ENCODE results near the gene FIG4. TPM values are rescaled to one million over a fixed set of nuclear protein-coding genes. Genes with fewer than 3 reads are reported as not detected.

Gene FIG4
- total RNA-seq, result 10 to 100 TPM in 7 of 8 experiments, 1 to 10 TPM in 1; 5.2 to 25.1 (median 18.7) TPM

DNA sequence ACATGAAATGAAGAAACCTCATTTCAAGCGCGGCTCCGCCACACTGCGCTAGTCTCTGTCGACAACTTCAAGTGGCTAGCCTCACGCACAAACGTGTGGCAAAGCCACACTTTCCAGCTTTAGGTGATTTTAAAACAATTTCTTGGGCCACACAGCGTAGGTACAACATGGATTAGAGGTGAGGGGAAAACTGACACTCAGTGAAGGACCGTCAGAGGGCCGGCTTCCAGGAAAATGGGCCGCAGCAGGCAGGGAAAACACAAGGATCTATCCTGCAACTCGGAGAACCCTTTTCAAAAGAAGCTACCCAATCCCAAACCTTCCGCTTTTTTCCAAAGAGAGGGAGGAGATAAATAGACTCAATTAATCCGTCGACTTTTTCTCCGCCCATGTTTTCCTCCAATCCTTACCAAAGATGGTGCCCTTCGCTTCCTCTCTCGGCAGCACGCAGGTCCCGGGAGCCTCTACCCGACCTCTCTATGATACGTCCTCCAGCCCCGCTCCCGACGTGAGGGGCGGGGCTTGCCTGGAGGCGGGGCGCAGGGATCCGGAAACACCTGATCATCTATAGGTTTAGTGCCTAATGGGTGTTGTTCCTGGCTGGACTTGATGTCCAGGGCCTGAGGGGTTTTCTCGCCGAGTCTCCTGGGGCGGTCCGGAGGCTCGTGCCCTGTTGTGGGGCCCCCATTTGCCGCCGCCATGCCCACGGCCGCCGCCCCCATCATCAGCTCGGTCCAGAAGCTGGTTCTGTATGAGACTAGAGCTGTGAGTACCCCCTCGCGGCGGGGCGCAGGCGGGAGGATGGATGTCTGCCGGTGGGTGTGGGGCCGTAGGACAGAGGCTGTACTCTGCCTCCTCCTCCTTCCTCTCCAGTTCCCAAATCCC lies at the start of gene FIG4, which contains the start of gene AK9:
FIG4 (plus strand) TSS at position 560 of the 885 bp plus-strand sequence; CDS start at position 700, 140 bp downstream.
AK9 (minus strand) TSS at position 466 of the 885 bp plus-strand sequence. CDS start 15,457 bp downstream, outside the sequence.
- in situ Hi-C loops (cut with MboI; ENCODE audit: low pct_unique_long_range_greater_than_20kb in 2 of 9, low sequenced_read_pairs in 9 of 9, unreplicated experiment in 9 of 9), result loop anchor here in 2 of 9 experiments (10.0 to 25.0 kb wide), 3 partner anchors 96 to 179 kb away; no protein-coding TSS in a partner anchor
- Histone ChIP-seq H3K4me1 (replicated peaks in 1 of 2) (peaks cover 0 to 7% of the 10 kb centered on the region in 2 donors), H3K27ac (peak within 1 kb of the TSS; percentile 54 to 69), H3K4me3 (peak within 1 kb of the TSS; percentile 77 to 99 (median 91))
- ATAC-seq (replicated peaks in 6 of 8), result peak; percentile 92 to 98 (median 97)
- 0 to 3% (median 0%) methylated on average over 1 to 26 of the region's 47 CpGs; no CpG with 5 or more reads in 3 of the 10 experiments for WGBS, 10 experiments

DNA sequence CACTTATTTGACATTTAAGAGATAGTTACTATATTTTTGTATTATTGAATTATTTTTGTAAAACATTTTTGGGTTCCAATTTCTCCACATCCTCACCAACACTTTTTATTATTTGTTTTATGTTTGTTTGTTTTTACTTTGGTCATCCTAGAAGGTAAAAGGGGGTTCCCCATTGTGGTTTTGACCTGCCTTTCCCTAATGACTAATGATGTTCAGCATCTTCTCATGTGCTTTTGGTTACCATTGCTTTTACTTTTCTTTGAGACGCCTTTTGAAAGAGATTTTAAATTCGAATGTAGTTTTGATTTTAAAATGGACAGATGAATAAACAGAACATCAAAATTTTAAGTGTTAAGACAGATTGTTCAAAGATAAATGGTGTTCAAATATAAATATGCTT lies 47.0 kb upstream of the FIG4 start:
- in situ Hi-C loops (cut with MboI; ENCODE audit: low pct_unique_long_range_greater_than_20kb in 2 of 9, low sequenced_read_pairs in 9 of 9, unreplicated experiment in 9 of 9), result no loop called here
- Histone ChIP-seq H3K27ac (no peak overlapping the region), H3K4me3 (no peak overlapping the region), H3K4me1 (replicated peaks in 1 of 2) (no peaks in the 10 kb centered on the region)
- ATAC-seq (replicated peaks in 6 of 8), result no peak
- 44 to 100% (median 72%) methylated on average over 1 to 2 of the region's 2 CpGs for WGBS, 10 experiments

DNA sequence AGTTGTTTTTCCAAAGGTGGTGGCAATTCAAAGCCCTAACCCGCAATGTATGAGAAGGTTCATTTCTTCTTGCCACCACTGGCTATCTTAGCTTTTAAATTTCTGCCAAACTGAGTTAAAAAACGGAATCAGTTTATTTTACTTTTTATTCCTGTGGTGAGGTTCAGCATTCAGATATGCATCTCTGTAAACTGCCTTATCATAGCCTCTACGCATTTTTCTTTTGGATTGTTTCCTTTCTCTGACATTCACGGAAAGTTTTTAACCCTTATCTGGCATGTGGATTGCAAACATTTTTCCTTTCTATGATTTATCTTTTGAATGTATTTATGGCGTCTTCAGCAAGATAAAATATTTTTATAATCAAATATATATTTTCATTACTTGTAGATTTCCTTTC lies 37.8 kb upstream of the FIG4 start:
- no peak for ATAC-seq (replicated peaks in 6 of 8)
- in situ Hi-C loops (cut with MboI; ENCODE audit: low pct_unique_long_range_greater_than_20kb in 2 of 9, low sequenced_read_pairs in 9 of 9, unreplicated experiment in 9 of 9), result no loop called here
- Histone ChIP-seq H3K4me3 (no peak overlapping the region), H3K4me1 (replicated peaks in 1 of 2) (no peaks in the 10 kb centered on the region), H3K27ac (no peak overlapping the region)
- 47 to 88% (median 79%) methylated on average over 2 to 5 of the region's 5 CpGs; no CpG with 5 or more reads in 1 of the 10 experiments for WGBS, 10 experiments

DNA sequence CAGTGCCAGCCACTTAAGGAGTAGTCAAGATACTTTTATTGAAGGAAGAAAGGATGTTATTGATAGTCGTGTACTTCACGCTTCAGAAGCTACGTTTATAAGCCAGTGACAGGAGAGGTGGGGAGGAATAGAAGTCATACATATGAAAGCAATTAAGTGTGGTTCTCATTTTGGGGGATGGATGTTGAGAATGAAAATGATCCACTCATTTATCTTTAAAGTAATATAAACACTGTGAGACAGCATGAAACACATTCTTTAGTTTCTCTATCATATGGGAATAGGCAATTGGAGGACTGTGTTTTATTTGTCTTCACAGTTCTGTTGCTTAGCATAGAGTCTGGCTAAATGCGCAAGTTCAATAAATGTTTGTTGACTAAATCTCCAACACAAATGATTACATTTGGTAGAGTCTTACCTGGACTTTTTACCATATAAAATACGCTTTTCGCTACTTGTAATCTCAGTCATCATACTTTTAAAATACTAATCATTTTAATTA lies 35.3 kb upstream of the FIG4 start:
- WGBS, 10 experiments, result 72 to 100% (median 82%) methylated on average over 2 to 6 of the region's 6 CpGs
- in situ Hi-C loops (cut with MboI; ENCODE audit: low pct_unique_long_range_greater_than_20kb in 2 of 9, low sequenced_read_pairs in 9 of 9, unreplicated experiment in 9 of 9), result no loop called here
- Histone ChIP-seq H3K4me3 (no peak overlapping the region), H3K4me1 (replicated peaks in 1 of 2) (no peaks in the 10 kb centered on the region), H3K27ac (no peak overlapping the region)
- ATAC-seq (replicated peaks in 6 of 8), result peak in 3 of 8 experiments; percentile 52 to 74 (median 60)

DNA sequence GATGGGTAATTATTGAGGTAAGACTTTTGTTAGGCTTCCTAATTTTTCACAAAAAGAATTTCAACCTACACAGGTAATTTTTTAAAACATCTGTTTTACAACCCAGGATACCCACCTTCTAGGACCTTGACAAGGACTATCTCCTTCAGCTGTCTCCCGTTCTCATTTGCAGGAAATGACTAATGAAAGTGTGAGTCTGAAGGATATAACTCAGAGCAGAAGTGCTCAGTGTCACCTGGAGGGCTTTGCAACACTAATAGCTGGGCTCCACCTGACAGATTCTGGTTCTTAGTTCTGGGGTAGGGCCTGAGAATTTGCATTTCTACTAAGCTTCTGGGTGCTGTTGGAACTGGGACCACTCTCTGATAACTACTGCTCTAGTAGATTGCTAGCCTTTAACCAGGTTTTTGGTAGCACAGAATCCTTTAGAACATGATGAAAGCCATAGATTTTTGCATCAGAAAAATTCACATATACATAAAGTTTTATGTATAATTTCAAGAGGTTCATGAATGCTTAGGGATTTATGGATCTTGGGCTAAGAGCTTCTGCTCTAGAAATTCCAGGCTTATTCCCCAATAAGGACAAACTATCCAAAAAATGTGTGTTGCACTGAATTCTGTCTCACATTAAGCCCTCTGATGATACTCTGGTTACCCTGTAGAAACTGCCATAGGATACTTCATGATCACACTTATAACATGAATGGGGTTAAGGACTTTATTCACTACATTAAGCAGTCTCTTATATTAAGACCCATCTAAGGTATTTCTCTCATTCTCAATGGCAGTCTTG lies 30.4 kb upstream of the FIG4 start:
- no peak overlapping the region for H3K4me3 ChIP-seq
- no peaks in the 10 kb centered on the region for H3K4me1 ChIP-seq (replicated peaks in 1 of 2)
- WGBS, 10 experiments, result 20 to 83% (median 48%) methylated on average over 1 of the region's 1 CpG; no CpG with 5 or more reads in 6 of the 10 experiments
- in situ Hi-C loops (cut with MboI; ENCODE audit: low pct_unique_long_range_greater_than_20kb in 2 of 9, low sequenced_read_pairs in 9 of 9, unreplicated experiment in 9 of 9), result no loop called here
- no peak overlapping the region for H3K27ac ChIP-seq
- ATAC-seq (replicated peaks in 6 of 8), result peak in 1 of 8 experiments; percentile 17

DNA sequence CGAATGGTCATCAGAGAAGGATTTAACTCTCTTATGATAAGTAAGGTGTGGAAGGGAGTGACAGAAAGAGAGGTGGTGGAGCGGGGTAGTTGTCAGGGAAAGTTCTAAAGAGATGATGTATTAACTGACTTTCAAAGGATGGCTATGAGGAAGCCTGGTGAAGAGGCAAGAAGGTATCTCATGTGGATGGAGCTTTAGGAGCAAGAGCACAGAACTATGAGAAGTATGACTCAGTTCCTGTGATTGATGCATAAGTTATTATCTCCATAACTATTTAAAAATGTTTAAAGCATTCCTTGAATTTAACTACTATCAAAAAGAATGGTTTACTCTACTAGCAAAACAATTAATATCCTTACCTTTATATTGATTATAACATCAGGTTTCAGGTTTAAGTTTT lies 28.9 kb upstream of the FIG4 start:
- 63 to 100% (median 87%) methylated on average over 1 to 2 of the region's 2 CpGs; no CpG with 5 or more reads in 2 of the 10 experiments for WGBS, 10 experiments
- H3K4me1 ChIP-seq (replicated peaks in 1 of 2), result no peaks in the 10 kb centered on the region
- in situ Hi-C loops (cut with MboI; ENCODE audit: low pct_unique_long_range_greater_than_20kb in 2 of 9, low sequenced_read_pairs in 9 of 9, unreplicated experiment in 9 of 9), result no loop called here
- H3K27ac ChIP-seq, result no peak overlapping the region
- ATAC-seq (replicated peaks in 6 of 8), result no peak
- no peak overlapping the region for H3K4me3 ChIP-seq

DNA sequence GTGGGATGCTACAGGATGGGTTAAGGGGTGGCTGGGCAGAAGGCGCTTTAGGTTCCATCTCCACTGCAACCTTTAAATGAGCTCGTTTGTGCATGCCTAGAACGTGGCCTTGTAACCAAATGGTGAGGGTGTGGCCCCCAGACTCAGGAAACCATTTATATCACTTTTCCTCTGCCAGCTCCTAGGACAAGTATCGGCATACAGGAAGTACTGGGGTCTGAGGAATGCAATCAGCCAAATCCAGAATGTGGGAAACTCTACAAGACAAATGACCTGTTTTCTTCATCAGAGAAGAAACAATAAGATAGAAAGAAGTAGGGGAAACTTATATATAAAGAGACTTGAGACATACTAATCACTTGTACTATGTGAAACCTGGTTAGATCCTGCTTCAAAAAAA lies 21.3 kb upstream of the FIG4 start:
- ATAC-seq (replicated peaks in 6 of 8), result no peak
- WGBS, 10 experiments, result 64 to 100% (median 86%) methylated on average over 1 to 4 of the region's 4 CpGs; no CpG with 5 or more reads in 1 of the 10 experiments
- in situ Hi-C loops (cut with MboI; ENCODE audit: low pct_unique_long_range_greater_than_20kb in 2 of 9, low sequenced_read_pairs in 9 of 9, unreplicated experiment in 9 of 9), result no loop called here
- no peak overlapping the region for H3K27ac ChIP-seq
- H3K4me1 ChIP-seq (replicated peaks in 1 of 2), result no peaks in the 10 kb centered on the region
- H3K4me3 ChIP-seq, result no peak overlapping the region

DNA sequence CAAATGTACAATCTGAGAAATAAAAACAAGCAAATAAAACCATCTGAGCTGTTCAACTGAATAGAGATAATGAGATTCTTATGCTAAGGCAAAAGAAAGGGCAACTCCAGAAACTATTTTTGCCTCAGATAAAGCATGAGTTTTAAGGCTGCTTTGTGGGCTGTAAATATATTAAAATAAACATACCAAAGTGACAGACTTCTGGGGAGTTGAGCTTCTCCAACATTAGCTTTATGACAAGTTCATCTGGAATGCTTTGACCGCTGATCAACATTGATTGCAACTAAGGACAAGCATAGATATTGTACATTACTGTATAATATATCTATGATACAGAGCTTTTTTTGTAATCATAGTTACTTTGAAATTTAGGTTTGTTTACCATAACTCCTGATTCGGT lies 19.4 kb upstream of the FIG4 start:
- WGBS, 10 experiments, result 0 to 100% (median 58%) methylated on average over 1 to 2 of the region's 2 CpGs
- Histone ChIP-seq H3K4me3 (no peak overlapping the region), H3K27ac (no peak overlapping the region), H3K4me1 (replicated peaks in 1 of 2) (no peaks in the 10 kb centered on the region)
- peak in 3 of 8 experiments; percentile 70 to 76 (median 74) for ATAC-seq (replicated peaks in 6 of 8)
- in situ Hi-C loops (cut with MboI; ENCODE audit: low pct_unique_long_range_greater_than_20kb in 2 of 9, low sequenced_read_pairs in 9 of 9, unreplicated experiment in 9 of 9), result no loop called here

DNA sequence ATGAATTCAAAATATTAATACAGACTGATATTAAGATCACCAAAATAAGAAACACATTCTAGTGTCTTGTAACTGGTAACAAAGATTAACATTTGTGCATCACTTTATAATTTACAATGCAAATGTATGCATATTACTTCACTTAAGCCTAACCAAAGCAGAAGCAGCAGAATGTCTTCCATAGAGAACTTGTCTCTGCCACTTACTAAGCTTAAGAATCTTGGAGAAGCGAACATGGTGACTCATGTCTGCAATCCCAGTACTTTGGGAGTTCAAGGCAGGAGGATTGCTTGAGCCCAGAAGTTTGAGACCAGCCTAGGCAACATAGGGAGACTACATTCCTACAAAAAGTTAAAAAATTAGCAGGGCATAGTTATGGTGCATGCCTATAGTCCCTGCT lies 18.9 kb upstream of the FIG4 start:
- H3K27ac ChIP-seq, result no peak overlapping the region
- in situ Hi-C loops (cut with MboI; ENCODE audit: low pct_unique_long_range_greater_than_20kb in 2 of 9, low sequenced_read_pairs in 9 of 9, unreplicated experiment in 9 of 9), result no loop called here
- H3K4me3 ChIP-seq, result no peak overlapping the region
- 0 to 100% (median 78%) methylated on average over 1 of the region's 1 CpG; no CpG with 5 or more reads in 3 of the 10 experiments for WGBS, 10 experiments
- peak in 3 of 8 experiments; percentile 94 to 95 (median 95) for ATAC-seq (replicated peaks in 6 of 8)
- no peaks in the 10 kb centered on the region for H3K4me1 ChIP-seq (replicated peaks in 1 of 2)

DNA sequence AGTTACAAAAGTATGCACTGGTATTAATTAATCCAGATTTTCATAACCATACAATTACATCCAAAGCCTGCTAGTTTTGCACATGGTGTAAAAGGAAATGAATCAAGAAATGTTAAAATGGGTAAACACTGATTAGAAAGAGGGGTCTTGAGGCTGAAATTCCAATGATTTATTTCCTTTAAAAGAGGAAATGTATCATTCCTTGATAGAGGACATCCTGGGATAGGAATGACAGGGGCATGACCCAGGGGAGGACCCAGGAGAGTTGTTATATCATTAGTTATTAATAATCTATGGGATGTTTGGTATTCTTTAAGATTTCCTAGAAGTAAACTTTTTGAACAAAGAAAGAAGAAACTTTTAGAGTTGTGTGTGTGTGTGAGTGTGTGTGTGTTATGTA lies 18.3 kb upstream of the FIG4 start:
- Histone ChIP-seq H3K27ac (no peak overlapping the region), H3K4me3 (no peak overlapping the region), H3K4me1 (replicated peaks in 1 of 2) (no peaks in the 10 kb centered on the region)
- in situ Hi-C loops (cut with MboI; ENCODE audit: low pct_unique_long_range_greater_than_20kb in 2 of 9, low sequenced_read_pairs in 9 of 9, unreplicated experiment in 9 of 9), result no loop called here
- no peak for ATAC-seq (replicated peaks in 6 of 8)

DNA sequence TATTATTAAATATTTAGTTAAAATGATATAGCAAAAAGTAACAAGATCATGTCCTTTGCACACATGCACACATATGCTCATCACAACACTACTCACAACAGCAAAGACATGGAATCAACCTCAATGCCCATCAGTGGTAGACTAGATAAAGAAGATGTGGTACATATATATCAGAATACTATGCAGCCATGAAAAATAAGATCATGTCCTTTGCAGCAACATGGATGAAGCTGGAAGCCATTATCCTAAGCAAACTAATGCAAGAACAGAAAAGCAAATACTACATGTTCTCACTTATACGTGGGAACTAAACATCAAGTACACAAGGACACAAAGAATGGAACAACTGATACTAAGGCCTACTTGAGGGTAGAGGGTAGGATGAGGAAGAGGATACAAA lies 14.4 kb upstream of the FIG4 start:
- in situ Hi-C loops (cut with MboI; ENCODE audit: low pct_unique_long_range_greater_than_20kb in 2 of 9, low sequenced_read_pairs in 9 of 9, unreplicated experiment in 9 of 9), result loop anchor here in 1 of 9 experiments (25.0 kb wide), 1 partner anchor 164 kb away; no protein-coding TSS in a partner anchor
- no peak overlapping the region for H3K27ac ChIP-seq
- 38 to 100% (median 100%) methylated on average over 1 of the region's 1 CpG; no CpG with 5 or more reads in 1 of the 10 experiments for WGBS, 10 experiments
- H3K4me3 ChIP-seq, result no peak overlapping the region
- ATAC-seq (replicated peaks in 6 of 8), result no peak
- H3K4me1 ChIP-seq (replicated peaks in 1 of 2), result peaks cover 0 to 5% of the 10 kb centered on the region in 2 donors

DNA sequence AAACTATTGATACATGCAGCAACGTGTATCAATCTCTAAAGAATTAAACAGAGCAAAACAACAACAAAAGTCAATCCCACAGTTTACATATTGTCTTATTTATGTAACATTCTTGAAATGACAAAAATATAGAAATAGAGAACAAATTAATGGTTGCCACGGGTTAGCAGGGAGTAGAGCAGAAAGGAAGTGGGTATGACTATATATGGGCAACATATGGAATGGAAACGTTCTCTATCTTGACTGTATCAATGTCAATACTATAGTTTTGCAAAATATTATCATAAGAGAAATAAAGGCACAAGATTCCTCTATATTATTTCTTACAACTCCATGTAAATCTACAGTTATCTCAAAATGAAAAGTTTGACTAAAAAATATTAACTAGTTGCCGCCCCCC lies 12.9 kb upstream of the FIG4 start:
- peaks cover 0 to 5% of the 10 kb centered on the region in 2 donors for H3K4me1 ChIP-seq (replicated peaks in 1 of 2)
- no peak overlapping the region for H3K27ac ChIP-seq
- in situ Hi-C loops (cut with MboI; ENCODE audit: low pct_unique_long_range_greater_than_20kb in 2 of 9, low sequenced_read_pairs in 9 of 9, unreplicated experiment in 9 of 9), result loop anchor here in 1 of 9 experiments (25.0 kb wide), 1 partner anchor 166 kb away; no protein-coding TSS in a partner anchor
- ATAC-seq (replicated peaks in 6 of 8), result no peak
- WGBS, 10 experiments, result 29 to 85% (median 73%) methylated on average over 1 to 4 of the region's 4 CpGs; no CpG with 5 or more reads in 1 of the 10 experiments
- H3K4me3 ChIP-seq, result no peak overlapping the region

Measured in motor neuron (in vitro differentiated cells).